Kidney (tissue), 14 donors: ENCODE measurements around the gene PEAK3. TPM values are rescaled to one million over a fixed set of nuclear protein-coding genes. Genes with fewer than 3 reads are reported as not detected.
A peak's percentile ranks its signal among the peaks of the same experiment; 100 is the strongest.

Experiments
- DNase-seq, 5 donors: peaks; one replicate each; pipeline ENCODE4 v3.0.0-alpha.2; 2013 to 2020
- FAIRE-seq: peaks from 2 replicates; lab custom pipeline; 2012; peaks lifted over from hg19 to GRCh38; lab: Jason Lieb, UNC
- H3K27ac ChIP-seq, 2 donors: one replicate each; pipeline ENCODE4 v1.7.0; 2013; ENCODE audit warnings: low read depth in 2 of 2, low read length in 2 of 2, inconsistent platforms in 1 of 2
- H3K27me3 ChIP-seq: one replicate; pipeline ENCODE4 v1.7.1; 2013; ENCODE audit warnings: low read length, inconsistent platforms; ENCODE audit not compliant: control insufficient read depth, insufficient read depth
- H3K36me3 ChIP-seq, 3 donors: one replicate each; pipeline versions ENCODE4 v1.7.0 to v1.7.1; 2013; ENCODE audit warnings: low read length in 3 of 3, control low read depth in 1 of 3, inconsistent platforms in 1 of 3; ENCODE audit not compliant: insufficient read depth in 3 of 3, control insufficient read depth in 2 of 3
- H3K4me1 ChIP-seq, 3 donors: one replicate each; pipeline versions ENCODE4 v1.7.0 to v1.7.1; 2013; ENCODE audit warnings: low read length in 3 of 3, inconsistent platforms in 1 of 3, low read depth in 1 of 3; ENCODE audit not compliant: control insufficient read depth in 2 of 3, insufficient read depth in 2 of 3
- H3K4me3 ChIP-seq, 3 donors: one replicate each; pipeline versions ENCODE4 v1.7.0 to v1.8.1; 2013; ENCODE audit warnings: low read length in 3 of 3, control low read depth in 1 of 3, inconsistent platforms in 1 of 3
- H3K9ac ChIP-seq, 3 donors: one replicate each; pipeline versions ENCODE4 v1.7.0 to v1.7.1; 2013; ENCODE audit warnings: low read length in 3 of 3, control low read depth in 1 of 3, inconsistent platforms in 1 of 3
- H3K9me3 ChIP-seq, 3 donors: one replicate each; pipeline versions ENCODE4 v1.7.0 to v1.7.1; 2013; ENCODE audit warnings: low read length in 3 of 3, control low read depth in 1 of 3, inconsistent platforms in 1 of 3; ENCODE audit not compliant: control insufficient read depth in 2 of 3, insufficient read depth in 1 of 3
- CTCF ChIP-seq: IDR thresholded peaks from 3 replicates; pipeline ENCODE4 v1.5.1; 2012; ENCODE audit warnings: mild to moderate bottlenecking, moderate library complexity, borderline replicate concordance; ENCODE audit not compliant: insufficient read depth; ENCODE audit errors: extremely low read depth
- intact Hi-C: fragments of 100-400 bp; cut with DNase I; formaldehyde crosslinking; loops from one replicate; pipeline ENCODE4 v1.11.1; 2022
- polyA plus RNA-seq: library from polyadenylated mRNA; stranded (reverse); fragments of 350-450 nt; fragmentation: Illumina TruSeq; extraction: RNeasy Lipid Tissue Mini Kit (QIAGEN cat#74804); gene quantifications from one replicate; pipeline ENCODE4 v1.2.3, GENCODE V29; 2014; ENCODE audit warnings: low read depth, low replicate concordance; ENCODE audit not compliant: insufficient read depth
- total RNA-seq: library from RNA; stranded (reverse); fragmentation: NEBNext Ultra II Directional; extraction: Animal tissue kit (Norgen Biotek cat#: 25700); gene quantifications from one replicate; pipeline ENCODE4 v1.2.1, GENCODE V29; 2021
- donor health status: control.
- donor health status: control.
- donor health status: control.
- donor health status: control.
- donor health status: control.
- donor health status: DM: yes; HTN: yes; CAD: no.
- donor health status: Normal renal cell carcinoma (clear cell type).

Gene PEAK3
- total and polyA plus RNA-seq, 2 donors from 2014 or later: 2.1 TPM; not detected in 1

- TF ChIP-seq CTCF: no peak
- no peaks in the 10 kb centered on the region for H3K9me3 ChIP-seq
- no peak overlapping the region for H3K27ac ChIP-seq
- H3K27me3 ChIP-seq: peaks cover 6% of the 10 kb centered on the region
- H3K4me1 ChIP-seq: peaks cover 0 to 3% (median 0%) of the 10 kb centered on the region in 3 donors
- no peak overlapping the region for H3K4me3 ChIP-seq
- intact Hi-C loops: no loop called here
- FAIRE-seq (no peak), DNase-seq (no peak)
- no peak overlapping the region for H3K9ac ChIP-seq
- no peaks in the 10 kb centered on the region for H3K36me3 ChIP-seq
Measured at GRCh38 chr19:2305452-2306280, 23.7 kb upstream of the PEAK3 start.

GRCh38 chr19:2303211-2303798 is 21.3 kb upstream of the PEAK3 start:
- peaks cover 0 to 3% (median 0%) of the 10 kb centered on the region in 3 donors for H3K4me1 ChIP-seq
- intact Hi-C loops: no loop called here
- no peak overlapping the region for H3K27ac ChIP-seq
- H3K9ac ChIP-seq: no peak overlapping the region
- FAIRE-seq (no peak), DNase-seq (no peak)
- H3K27me3 ChIP-seq: peaks cover 5% of the 10 kb centered on the region
- no peaks in the 10 kb centered on the region for H3K36me3 ChIP-seq
- no peak for TF ChIP-seq CTCF
- H3K9me3 ChIP-seq: no peaks in the 10 kb centered on the region
- H3K4me3 ChIP-seq: no peak overlapping the region

GRCh38 chr19:2302319-2303210 is 20.6 kb upstream of the PEAK3 start:
- no peak overlapping the region for H3K9ac ChIP-seq
- DNase-seq: peak; percentile 74 to 86 (median 78)
- peaks cover 0 to 3% (median 0%) of the 10 kb centered on the region in 3 donors for H3K4me1 ChIP-seq
- no peak for FAIRE-seq
- no peak for TF ChIP-seq CTCF
- intact Hi-C loops: no loop called here
- peaks cover 5% of the 10 kb centered on the region for H3K27me3 ChIP-seq
- no peak overlapping the region for H3K27ac ChIP-seq
- H3K36me3 ChIP-seq: no peaks in the 10 kb centered on the region
- no peaks in the 10 kb centered on the region for H3K9me3 ChIP-seq
- no peak overlapping the region for H3K4me3 ChIP-seq
